ENCODE measurements around the gene PROSER2.

DNA sequence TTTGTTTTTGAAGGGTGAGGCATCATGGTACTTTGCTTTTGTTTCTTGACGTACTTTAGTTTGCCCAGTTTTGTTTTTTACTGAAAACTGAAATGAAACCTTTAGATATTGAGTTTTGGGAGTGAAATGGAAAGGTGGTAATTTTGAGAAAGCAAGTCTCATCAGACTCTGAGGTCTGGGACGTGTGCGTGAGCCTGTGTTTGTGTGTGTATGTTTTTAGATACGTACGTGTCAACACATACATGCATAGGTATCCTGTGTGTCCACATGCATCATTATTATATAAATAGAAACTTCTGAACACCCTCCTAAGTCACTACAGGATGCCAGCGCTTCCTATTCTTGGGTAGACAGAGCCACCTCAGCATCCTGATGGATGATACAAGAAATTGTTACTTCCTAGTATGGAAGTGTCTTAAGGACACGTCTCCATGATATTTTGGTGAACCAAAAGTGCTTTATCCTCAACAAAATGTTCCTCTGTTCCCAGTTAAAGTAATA lies 47.8 kb downstream of the PROSER2 start:
- TF ChIP-seq POLR2AphosphoS5 (IDR thresholded peaks at IDR 0.05; ENCODE audit: low read depth, low read length) (no peak), POLR2A (IDR thresholded peaks at IDR 0.05; ENCODE audit: low read depth, low read length) (no peak)
